HL-60 (cell line): ENCODE measurements around the gene ZBTB5.
A peak's percentile ranks its signal among the peaks of the same experiment; 100 is the strongest.

Experiments
- CTCF ChIP-seq: IDR thresholded peaks from one replicate; pipeline ENCODE4 v1.5.1; 2011; ENCODE audit warnings: low read length, control low read depth, inconsistent platforms; ENCODE audit not compliant: insufficient read depth
- POLR2AphosphoS5 ChIP-seq: IDR thresholded peaks from 2 replicates; pipeline ENCODE4 v1.6.1; 2012; ENCODE audit warnings: low read depth

DNA sequence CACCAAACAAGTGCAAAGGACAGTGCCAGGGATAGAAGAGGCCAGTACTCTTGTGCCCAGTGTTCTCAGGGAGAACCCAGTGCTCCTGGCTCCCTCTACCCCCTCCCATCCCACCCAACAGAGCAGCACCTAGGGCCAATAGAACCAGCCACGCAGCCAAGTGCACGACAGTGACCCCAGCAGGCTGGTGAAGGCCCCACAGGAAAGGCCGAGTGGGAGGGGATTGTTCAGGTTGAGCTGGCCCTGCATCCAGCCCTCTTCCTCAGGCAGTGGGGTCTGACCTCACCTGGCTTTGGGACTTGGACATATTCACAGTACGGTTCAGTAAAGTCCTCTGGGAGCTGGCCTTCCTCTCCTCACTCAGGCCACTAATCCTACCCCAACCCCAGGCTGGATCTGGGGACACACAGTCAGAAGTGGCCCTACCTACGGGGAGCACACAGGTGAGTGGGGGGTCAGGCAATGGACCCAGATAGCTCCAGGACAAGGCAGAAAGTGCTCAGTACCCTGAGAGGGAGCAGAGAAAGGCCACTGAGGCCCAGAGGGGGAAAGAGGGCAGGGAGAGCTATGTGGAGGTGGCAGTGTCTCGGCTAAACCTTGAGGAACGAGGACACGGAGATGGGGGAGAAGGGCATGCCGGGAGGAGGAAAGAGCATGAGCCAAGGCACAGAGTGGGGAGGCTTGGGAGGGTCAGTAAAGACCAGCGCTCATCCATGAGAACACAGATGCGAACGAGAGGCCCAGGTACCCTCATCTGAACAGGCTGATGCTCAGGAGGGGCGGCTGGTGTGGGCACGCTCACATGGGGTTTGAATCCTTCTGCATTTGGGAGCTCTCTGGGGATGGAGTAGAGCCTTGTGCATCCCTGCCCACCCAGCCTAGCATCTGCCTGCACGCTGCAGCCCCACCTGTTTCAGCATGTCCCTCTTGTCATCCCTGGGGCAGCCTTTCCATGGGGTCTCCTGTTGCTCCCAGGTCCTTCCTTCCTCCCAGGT, 46.1 kb upstream of the ZBTB5 start:
- no peak for TF ChIP-seq CTCF
- peak; percentile 37; the same call in 1 of the 2 replicates for TF ChIP-seq POLR2AphosphoS5
